ENCODE data around the gene USB1.

The USB1 gene

GRCh38 chr16:58020628-58021521, 19.7 kb downstream of the USB1 start:
- peak; percentile 6 for DNase-seq

GRCh38 chr16:58021661-58022551, 20.7 kb downstream of the USB1 start:
- no peak for DNase-seq

DNA sequence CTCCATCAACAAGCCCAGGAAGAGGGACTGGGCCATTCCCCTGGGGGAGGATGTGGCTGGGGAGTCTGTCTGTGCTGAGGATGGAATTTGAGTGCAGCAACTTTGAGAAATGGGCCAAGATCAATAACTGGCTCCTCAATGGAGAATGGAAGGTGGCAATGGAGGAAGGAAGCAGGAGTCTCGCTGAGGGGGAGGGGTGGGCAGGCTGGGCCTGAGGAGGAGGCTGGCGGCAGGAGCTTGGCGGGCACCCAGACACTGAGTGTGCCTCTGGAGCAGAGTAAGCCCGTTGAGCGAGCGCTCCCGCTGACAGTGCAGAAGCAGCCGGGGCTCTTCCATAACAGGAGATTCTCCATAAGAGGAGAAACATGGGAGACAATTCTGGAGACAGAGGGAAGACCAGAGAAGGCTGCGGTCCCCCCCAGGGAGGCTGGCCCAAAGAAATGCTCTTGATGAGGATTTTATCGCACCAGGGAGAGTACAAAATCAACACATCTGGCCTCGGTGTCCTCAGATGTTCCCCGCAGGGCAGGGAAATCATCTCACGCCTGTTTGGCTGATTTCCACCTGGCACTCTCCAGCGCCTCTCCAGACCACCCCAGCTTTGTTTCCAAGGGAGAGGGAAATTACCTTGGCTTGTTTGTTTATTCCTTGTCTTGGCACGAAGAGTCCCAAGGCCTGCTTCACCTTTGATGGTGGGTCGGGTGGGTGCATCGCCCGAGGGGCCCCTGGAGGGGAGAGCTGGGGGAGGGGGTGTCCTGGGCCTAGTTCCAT, 21.6 kb downstream of the USB1 start:
- no peak for DNase-seq

DNA sequence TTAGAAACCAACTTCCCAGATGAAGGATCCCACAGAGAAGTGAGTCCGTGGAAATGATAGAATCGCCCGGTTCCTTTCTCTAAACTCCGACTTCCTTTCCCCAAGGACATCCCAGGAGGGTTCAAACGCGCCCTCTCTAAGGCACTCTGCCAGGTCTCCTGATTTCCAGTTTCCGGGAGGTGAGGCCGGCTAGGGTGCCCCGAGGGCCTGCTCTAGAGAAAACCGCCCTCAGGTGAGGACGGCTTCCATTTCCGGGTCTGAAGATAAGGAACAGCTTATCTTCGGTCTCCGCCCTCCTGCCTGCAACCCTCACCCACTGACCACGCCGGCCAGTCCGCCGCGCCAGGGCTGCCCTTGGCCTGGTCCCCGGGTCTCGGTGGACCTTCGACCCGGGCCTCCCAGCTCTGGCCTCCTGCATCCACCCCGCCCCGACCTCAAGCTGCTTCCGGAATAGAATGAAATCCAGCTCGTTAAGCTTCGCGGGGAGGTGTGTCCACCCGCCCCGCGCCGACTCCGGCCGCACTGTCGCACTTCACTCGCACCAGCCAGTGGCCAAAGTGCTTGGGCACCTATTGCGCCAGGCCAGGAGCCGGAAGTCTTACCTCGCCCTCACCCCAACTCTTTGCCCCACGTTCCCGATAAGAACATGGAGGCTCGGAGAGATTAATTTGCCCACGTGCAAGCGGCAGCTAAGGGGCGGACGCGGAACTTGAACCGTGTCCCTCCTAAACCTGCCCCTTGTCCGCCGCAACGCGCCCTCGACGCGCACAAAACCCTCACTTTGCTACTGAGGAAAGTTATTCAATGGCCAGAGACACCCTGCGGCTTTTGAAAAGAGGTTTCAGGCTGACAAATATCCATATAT, 23.5 kb downstream of the USB1 start:
- no peak for DNase-seq

- DNase-seq = no peak
Observed at GRCh38 chr16:58025351-58026138, 24.3 kb downstream of the USB1 start, which contains the start of gene MMP15. TSS of gene MMP15 (plus strand) at chr16:58025754. CDS start at chr16:58026351, 597 bp downstream.

- DNase-seq = no peak
Observed at GRCh38 chr16:58026139-58026704, 25.0 kb downstream of the USB1 start.

GRCh38 chr16:58026705-58027160, 25.5 kb downstream of the USB1 start:
- DNase-seq = no peak

- DNase-seq = no peak
Observed at GRCh38 chr16:58027161-58027915, 26.1 kb downstream of the USB1 start.

DNA sequence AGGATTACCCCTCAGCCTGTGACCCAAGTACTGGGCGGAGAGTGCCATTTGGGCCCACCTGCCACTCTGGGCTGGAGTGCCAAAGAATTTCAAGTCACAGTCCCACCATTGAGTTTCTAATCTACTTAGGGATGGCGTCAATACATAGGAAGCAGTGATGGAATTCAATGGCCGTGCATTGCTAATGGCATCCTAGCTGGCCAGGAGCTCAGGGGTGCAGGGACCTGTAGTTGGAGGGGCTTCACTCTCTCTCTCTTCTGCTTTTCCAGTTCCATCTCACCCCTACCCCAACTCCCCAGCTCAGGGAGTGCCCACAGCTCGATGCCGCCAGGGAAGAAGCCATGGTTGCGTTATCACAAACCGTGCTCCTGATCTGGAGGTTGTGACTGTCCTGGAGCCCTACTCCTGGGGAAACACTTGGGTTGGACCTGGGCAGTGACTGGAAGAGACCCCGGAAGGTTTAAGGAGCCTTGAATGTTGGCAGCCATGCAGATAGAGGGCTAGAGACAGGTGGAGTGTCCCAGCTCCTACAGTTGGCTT, 26.8 kb downstream of the USB1 start:
- no peak for DNase-seq

DNA sequence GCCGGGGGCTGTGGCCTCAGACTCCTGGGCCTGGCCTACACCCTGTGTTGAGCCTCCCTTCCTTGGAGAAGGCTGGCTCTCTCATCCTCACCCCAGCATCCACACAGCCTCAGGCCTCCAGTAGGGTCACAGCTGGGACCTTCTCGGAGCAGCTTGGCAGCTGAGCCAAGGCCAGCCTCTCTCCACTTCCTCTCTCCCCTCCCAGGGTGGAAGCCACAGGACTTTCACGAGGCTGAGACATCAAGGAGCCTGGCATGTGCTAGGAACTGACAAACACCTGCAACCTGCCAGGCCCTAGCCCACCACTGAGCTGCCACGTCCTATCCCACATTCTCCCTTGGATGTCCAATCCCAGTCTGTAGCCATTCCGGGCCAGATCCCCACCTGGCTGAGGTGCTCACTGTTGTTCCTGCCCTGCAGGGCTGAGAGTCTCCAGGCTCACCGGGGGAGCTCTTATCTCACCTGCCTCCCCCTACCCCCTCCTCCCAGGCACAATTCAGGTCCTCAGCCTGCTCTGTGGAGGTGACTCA, 27.4 kb downstream of the USB1 start:
- DNase-seq = no peak

GRCh38 chr16:58029410-58029809, 28.2 kb downstream of the USB1 start:
- no peak for DNase-seq

DNA sequence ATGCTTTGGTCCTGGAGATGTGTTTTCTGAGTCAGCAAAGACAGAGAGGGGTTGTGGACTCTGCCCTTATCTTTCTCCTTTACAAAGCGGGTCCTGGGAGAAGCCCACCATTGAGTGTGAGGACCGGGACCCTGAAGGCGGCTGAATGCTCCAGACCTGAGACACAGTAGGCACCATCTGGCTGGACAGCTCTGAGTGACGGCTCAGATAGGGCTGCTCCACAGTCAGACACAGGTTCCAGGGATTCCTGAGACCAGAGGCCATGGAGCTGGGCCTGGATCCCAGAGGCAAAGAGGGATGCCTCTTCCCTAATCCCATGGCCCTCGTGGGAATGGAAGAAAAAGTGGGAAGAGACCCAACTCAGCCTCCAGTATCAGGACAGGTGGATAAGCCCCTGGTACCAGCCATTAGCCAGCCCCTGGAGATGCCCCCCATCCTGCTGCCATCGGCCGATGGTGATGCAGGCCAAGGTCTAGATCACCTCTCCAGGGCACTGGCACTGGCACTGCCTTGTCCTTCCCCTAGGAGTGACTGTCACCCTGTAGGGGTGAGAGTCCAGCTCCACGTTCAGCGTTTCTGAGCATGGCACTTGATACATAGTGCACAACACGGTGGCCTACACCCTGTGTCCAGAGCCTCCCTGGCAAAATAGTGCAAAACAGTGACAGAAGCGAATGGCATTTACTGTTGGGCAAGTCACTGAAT, 29.1 kb downstream of the USB1 start:
- no peak for DNase-seq

GRCh38 chr16:58031016-58031800, 30.0 kb downstream of the USB1 start:
- DNase-seq = no peak

GRCh38 chr16:58032710-58033293, 31.6 kb downstream of the USB1 start:
- DNase-seq = no peak

- no peak for DNase-seq
Observed at GRCh38 chr16:58034128-58034685, 33.0 kb downstream of the USB1 start.

DNA sequence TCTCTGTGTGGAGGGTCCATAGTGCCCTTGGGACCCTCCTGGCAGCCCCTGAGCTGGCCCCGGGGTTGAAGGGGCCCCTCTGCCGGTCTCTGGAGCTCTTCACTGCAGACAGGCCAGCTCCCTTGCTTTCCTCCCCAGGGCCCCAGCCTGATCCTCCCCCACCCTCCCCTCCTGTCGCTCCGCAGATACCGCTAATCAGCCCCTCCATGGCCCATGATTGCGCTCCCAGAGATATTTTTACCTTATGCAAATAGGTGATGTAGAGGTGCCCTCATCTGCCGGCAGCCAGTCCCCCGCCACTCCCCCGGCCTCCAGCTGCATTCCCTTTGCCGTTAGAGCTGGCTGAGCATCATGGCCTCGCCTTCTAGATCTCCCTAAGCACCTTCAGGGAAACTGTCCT, 33.6 kb downstream of the USB1 start:
- DNase-seq = no peak
